A673 (cell line): ENCODE data around the gene ZSCAN16.

Experiments used
- EZH2 ChIP-seq: fragments of 200-600 bp; sonication (generic); IDR thresholded peaks from 2 replicates; pipeline ENCODE4 v1.6.1; 2017; ENCODE audit warnings: borderline replicate concordance, low read depth, mild to moderate bottlenecking, mixed read lengths, antibody characterized with exemption, low read length; ENCODE audit not compliant: poor library complexity, severe bottlenecking
- TF ChIP-seq, protein P1 (sequence below): fragments of 300-800, 200-600 bp; sonication (generic); conservative IDR thresholded peaks from 2 replicates; pipeline ENCODE4 v1.5.1; 2017; ENCODE audit warnings: low read depth, mild to moderate bottlenecking, antibody characterized with exemption, low read length, moderate library complexity, mixed read lengths

DNA sequence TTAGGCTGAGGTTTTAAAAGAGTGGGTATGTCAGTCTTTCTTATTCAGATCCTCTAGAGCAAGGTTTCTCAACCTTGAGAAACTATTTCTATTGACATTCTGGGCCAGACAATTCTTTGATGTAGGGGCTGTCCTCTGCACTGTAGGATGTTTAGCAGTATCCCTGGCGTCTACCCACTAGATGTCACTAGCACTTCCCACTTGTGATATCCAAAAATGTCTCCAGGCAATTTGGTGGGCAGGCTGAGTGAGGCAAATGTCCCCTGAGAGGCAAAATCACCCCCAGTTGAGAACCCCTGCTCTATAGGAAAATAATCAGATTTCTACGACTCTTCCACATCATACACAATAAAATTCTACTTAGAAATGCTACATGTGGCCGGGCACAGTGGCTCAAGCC is 9.6 kb downstream of the ZSCAN16 start:
- TF ChIP-seq, protein P1, sequence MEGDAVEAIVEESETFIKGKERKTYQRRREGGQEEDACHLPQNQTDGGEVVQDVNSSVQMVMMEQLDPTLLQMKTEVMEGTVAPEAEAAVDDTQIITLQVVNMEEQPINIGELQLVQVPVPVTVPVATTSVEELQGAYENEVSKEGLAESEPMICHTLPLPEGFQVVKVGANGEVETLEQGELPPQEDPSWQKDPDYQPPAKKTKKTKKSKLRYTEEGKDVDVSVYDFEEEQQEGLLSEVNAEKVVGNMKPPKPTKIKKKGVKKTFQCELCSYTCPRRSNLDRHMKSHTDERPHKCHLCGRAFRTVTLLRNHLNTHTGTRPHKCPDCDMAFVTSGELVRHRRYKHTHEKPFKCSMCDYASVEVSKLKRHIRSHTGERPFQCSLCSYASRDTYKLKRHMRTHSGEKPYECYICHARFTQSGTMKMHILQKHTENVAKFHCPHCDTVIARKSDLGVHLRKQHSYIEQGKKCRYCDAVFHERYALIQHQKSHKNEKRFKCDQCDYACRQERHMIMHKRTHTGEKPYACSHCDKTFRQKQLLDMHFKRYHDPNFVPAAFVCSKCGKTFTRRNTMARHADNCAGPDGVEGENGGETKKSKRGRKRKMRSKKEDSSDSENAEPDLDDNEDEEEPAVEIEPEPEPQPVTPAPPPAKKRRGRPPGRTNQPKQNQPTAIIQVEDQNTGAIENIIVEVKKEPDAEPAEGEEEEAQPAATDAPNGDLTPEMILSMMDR: peak; percentile 68
- no peak for TF ChIP-seq EZH2
